ENCODE data around the gene HNRNPDL.
"Not testable (repeated sequence)": the region's sequence is repeated elsewhere in the genome, so short reads cannot be mapped to it uniquely, and the experiment has no call there.

The HNRNPDL gene

DNA sequence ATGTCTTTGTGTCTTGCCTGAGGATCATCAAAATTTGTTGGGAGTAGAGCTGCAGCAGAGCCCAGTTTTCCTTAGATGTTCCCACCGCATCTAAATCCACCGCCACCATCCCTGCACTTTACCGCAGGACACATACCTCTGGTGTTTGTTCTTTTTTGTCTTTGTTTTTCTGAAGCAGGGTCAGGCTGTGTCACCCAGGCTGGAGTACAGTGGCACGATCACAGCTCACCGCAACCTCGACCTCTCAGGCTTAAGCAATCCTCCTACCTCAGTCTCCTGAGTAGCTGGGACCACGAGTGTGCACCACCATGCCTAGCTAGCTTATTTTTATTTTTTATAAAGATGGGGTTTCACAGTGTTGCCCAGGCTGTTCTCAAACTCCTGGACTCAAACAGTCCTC lies 4.7 kb upstream of the HNRNPDL start:
- FAIRE-seq (no peak), DNase-seq (ENCODE audit: insufficient read length, low spot score) (no peak)

DNA sequence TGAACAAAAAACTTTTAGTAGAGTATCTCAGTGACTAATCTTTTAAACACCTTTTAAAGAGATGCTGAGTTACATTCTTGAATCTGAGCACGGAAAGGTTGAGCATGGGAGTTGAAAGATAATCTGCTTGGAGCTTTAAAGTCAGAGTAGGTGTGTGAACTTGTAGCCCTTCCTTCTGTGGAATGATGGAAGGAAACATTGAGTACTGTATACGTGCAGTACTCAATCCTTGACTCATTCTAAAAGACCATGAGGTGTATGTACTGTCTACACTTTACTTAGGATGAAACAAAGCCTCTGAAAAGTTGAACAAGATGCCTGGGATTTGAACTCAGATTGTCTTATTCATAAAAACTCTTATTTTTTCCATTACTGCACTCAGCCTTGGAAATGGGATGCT lies 3.5 kb upstream of the HNRNPDL start:
- FAIRE-seq (no peak), DNase-seq (ENCODE audit: insufficient read length, low spot score) (no peak)

DNA sequence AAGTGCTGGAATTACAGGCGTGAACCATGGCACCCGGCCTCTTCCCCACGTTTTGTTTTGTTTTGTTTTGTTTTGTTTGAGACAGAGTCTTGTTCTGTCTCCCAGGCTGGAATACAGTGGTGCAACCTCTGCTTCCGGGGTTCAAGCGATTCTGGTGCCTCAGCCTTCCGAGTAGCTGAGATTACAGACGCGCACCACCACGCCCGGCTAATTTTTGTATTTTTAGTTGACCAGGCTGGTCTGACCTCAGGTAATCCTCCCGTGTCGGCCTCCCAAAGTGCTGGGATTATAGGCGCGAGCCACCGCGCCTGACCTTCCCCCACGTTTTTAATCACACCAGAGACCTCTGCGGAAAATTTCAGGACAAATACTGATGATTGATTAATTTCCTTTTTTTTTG lies 2.3 kb upstream of the HNRNPDL start:
- FAIRE-seq, result no peak
- DNase-seq (ENCODE audit: insufficient read length, low spot score), result no peak

- no peak for FAIRE-seq
- no peak for DNase-seq (ENCODE audit: insufficient read length, low spot score)
Measured at GRCh38 chr4:82431831-82432230, 1.6 kb upstream of the HNRNPDL start.

DNA sequence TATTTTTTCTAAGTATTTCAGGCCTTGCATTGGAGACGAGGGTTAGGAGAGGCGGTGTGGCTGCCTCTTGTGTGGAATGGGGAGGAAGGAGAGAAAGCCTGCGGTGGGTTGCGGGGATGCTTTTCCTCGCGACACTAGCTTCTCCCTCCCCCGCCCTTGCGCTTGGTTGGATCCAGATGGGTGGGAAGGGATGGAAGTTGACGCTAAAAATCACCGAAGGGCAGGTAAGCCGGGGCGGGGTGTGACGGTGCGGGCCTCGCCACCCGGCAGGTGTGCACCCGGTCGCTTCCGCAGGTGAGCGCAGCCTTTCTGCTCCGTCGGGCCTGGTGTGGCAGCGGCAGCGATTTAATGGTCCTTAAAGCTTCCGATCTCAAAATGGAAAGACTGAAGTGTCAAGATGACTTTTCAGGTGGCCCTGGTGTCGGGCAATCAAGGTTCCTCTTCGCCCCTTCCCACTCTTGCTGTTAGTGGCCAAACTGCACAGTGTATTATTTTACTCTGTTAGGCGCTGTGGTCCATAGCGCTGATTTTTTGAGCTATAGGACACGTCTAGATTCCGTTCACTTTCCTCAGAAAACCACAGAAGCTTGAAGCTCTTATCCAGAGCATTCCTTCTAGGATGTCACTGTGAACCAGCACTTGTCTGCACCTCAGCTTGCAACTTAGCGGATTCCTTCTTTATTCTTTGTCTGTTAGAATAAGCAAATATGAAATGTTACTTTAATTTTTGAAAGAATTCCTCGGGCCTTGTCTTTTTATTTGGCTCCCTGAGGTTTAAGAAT lies 893 bp upstream of the HNRNPDL start:
- DNase-seq (ENCODE audit: insufficient read length, low spot score) (no peak), FAIRE-seq (no peak)

GRCh38 chr4:82429728-82430192 lies 502 bp downstream of the HNRNPDL start:
- DNase-seq (ENCODE audit: insufficient read length, low spot score) (no peak), FAIRE-seq (no peak)

DNA sequence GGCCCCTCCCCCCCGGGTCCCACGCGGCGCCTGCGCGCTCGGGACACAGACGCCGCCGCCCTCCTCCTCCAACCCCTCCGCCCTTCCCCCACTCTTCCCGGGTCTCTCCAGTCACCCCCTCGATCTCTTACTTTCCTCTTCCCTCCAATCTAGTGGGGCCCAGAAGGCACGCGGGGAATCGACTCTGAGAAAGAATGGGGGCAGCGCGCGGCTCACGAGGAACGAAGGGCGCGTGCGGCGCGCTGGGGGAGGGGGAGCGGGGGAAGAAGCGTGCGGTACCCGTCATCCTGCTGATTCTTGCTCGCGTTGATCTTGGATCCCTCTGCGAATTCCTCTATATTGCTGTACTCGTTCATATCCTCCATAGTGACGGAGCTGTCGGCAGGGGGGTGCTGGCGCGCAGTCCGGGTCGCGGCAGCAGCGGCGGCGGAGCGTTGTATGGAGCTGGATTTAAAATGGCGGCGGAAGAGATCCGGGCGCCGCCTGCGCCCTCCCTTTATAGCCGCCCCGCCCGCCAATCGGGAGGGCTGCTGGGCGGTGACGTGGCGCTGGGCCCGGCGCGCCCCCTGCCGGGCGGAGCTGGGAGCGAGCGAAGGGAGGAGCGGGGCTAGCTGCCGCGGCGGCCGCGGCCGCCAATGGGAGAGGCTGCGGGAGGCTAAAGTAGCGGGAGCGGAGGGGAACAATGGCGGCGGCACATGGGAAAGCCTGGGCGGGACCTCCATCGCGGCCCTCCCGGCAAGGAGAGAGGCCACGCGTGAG lies 1.1 kb downstream of the HNRNPDL start:
- peak; percentile 67 for DNase-seq (ENCODE audit: insufficient read length, low spot score)
- FAIRE-seq, result no peak

DNA sequence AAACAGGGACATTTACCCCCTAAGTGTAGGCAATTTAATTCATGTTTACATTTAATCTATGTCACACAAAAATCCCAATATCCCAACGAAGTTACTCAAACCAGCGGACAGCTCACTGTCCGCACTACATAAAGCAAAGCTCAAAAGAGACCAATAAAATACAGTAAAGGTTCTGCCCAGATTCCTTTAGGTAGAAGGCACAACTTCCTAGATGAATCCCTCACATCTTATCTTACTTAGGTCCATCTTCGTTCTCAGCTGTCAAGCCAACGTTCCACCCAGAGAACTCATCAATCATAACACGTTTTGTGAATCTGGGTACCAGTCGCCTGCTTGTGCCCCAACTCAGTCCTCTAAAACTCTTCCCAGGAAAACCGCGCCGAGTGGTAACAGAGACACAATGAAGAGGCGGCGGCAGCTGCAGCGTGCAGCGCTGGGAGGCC lies 1.7 kb downstream of the HNRNPDL start:
- no peak for FAIRE-seq
- no peak for DNase-seq (ENCODE audit: insufficient read length, low spot score)

- no peak for DNase-seq (ENCODE audit: insufficient read length, low spot score)
- FAIRE-seq, result no peak
Measured at GRCh38 chr4:82425478-82425877, 4.8 kb downstream of the HNRNPDL start.

DNA sequence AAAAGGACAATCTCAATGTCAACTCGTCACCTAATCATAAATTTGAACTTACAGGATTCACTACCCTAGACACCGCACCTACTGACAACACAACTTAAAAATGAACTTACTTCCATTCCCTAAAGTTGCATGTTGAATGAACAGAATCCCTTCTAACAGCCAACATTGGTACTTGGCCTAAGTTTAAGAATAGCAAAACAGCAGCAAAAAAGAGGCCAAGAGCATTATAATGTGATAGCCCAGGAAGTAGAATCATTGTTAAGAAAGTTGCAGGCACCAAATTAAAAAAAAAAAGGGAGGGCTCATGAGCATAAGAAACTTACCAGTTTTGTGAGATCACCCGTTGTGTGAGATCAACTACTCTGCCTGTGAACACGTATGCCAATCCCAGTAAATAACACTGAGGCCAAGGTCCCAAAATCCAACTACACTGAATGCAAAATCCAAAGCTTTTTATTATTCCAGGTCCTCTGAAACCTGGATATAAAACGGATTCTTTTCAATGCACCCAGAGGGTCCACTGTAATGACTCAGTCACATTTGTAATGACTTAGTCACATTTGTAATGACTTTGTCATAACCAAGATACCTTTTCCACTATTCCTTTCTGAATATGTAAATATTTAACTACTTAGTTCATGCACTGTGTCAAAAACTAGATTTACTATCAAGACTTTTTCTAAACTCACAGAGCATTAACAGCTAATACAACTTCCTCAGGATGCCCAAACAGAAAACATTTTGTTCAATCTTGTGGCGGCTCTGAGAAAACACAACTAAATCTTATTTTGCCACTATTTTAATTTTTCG lies 6.8 kb downstream of the HNRNPDL start:
- DNase-seq (ENCODE audit: insufficient read length, low spot score), result no peak

GRCh38 chr4:82422616-82423015 lies 7.6 kb downstream of the HNRNPDL start:
- DNase-seq (ENCODE audit: insufficient read length, low spot score) (no peak), FAIRE-seq (no peak)

More for the DNA sequence above, 6.8 kb downstream of the HNRNPDL start:
- no peak for FAIRE-seq

GRCh38 chr4:82421796-82422560 lies 8.3 kb downstream of the HNRNPDL start:
- DNase-seq (ENCODE audit: insufficient read length, low spot score) (no peak), FAIRE-seq (no peak)

GRCh38 chr4:82419451-82419850 lies 10.8 kb downstream of the HNRNPDL start:
- DNase-seq (ENCODE audit: insufficient read length, low spot score), result no peak
- no peak for FAIRE-seq

- DNase-seq (ENCODE audit: insufficient read length, low spot score), result no peak
- no peak for FAIRE-seq
Measured at GRCh38 chr4:82415922-82416365, 14.3 kb downstream of the HNRNPDL start.

- not testable (repeated sequence) for DNase-seq (ENCODE audit: insufficient read length, low spot score); FAIRE-seq
Measured at GRCh38 chr4:82415061-82415460, 15.2 kb downstream of the HNRNPDL start.

- DNase-seq (ENCODE audit: insufficient read length, low spot score) (no peak), FAIRE-seq (no peak)
Measured at GRCh38 chr4:82403725-82404124, 26.5 kb downstream of the HNRNPDL start.

GRCh38 chr4:82402196-82402775 lies 28.0 kb downstream of the HNRNPDL start:
- FAIRE-seq (no peak), DNase-seq (ENCODE audit: insufficient read length, low spot score) (no peak)

- DNase-seq (ENCODE audit: insufficient read length, low spot score), result no peak
- no peak for FAIRE-seq
Measured at GRCh38 chr4:82401600-82401999, 28.7 kb downstream of the HNRNPDL start.

DNA sequence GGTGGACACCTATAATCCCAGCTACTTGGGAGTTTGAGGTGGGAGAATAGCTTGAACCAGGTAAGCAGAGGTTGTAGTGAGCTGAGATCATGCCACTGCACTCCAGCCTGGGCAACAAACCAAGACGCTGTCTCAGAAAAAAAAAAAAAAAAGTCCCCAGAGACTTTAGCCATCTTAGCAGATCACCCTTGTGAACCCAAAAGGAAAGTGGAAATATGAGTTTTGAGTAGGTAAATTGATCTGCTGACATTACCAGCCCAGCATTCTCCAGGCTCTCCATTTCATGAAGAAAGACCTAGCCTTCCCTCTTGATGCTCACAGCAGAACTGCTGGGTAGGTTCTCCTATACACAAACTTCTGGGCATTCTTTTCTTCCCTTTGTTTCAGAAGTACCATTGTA lies 32.0 kb downstream of the HNRNPDL start:
- no peak for FAIRE-seq
- no peak for DNase-seq (ENCODE audit: insufficient read length, low spot score)

DNA sequence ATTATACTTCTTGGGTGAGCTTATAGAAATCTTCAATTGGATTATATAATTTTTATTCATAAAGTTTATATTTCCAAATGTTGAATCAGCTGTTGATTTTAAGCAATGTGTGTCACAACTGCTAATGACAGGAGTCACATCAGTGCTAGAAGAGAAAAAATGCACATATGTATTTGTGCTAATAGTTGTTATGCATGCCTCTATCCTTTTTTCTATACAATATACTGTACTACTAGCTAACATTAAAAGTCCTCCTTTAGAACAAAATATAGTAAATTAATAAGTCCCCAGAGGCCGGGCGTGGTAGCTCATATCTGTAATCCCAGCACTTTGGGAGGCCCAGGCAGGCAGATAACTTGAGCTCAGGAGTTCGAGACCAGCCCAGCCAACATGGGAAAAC lies 32.7 kb downstream of the HNRNPDL start:
- no peak for FAIRE-seq

More for the DNA sequence above, 32.7 kb downstream of the HNRNPDL start:
- no peak for DNase-seq (ENCODE audit: insufficient read length, low spot score)

Data from HTR-8/SVneo (cell line).